PC-9 (cell line): ENCODE measurements around the gene JADE2.

ENCODE experiments used
- CTCF ChIP-seq: fragments of 200-600 bp; sonication (generic); conservative IDR thresholded peaks from 2 replicates; pipeline ENCODE4 v1.6.1; 2017; ENCODE audit warnings: mixed run types, antibody characterized with exemption, mild to moderate bottlenecking, moderate library complexity
- EZH2 ChIP-seq: fragments of 200-600 bp; sonication (generic); IDR thresholded peaks from 2 replicates; pipeline ENCODE4 v1.8.0; 2017; ENCODE audit warnings: antibody characterized with exemption, low read depth

GRCh38 chr5:134579284-134579771 is 53.9 kb downstream of the JADE2 start:
- no peak for TF ChIP-seq CTCF
- TF ChIP-seq EZH2 = no peak
